NCI-H460 (cell line): Measurements from ENCODE around the gene TNNI2. TPM values are rescaled to one million over a fixed set of nuclear protein-coding genes. Genes with fewer than 3 reads are reported as not detected.

Experiments
- DNase-seq: peaks from one replicate; pipeline ENCODE4 v3.0.0-alpha.2; 2016; ENCODE audit warnings: low read depth; ENCODE audit errors: extremely low read depth
- total RNA-seq: library from RNA; depleted of rRNA; stranded (reverse); fragments of >200 nt; shearing (Covaris generic); gene quantifications from 2 replicates; pipeline ENCODE4 v1.2.3, GENCODE V29; 2014

Gene TNNI2
- total RNA-seq, 1 experiment from 2014 or later, result not detected

GRCh38 chr11:1820463-1821325, 18.1 kb upstream of the TNNI2 start:
- no peak for DNase-seq

DNA sequence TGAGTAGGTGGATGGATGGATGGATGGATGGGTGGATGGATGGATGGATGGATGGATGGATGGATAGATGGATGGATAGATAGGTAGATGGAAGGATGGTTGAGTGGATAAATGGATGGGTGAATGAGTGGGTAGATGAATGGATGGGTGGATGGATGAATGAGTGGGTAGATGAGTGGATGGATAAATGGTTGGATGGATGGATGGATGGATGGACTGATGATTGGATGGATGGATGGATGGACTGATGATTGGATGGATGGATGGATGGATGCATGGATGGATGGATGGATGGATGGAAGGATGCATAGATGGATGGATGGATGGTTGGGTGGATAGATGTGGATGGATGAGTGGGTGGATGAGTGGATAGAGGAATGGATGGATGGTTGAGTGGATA, 17.2 kb upstream of the TNNI2 start:
- DNase-seq, result no peak

GRCh38 chr11:1822648-1823375, 16.0 kb upstream of the TNNI2 start:
- no peak for DNase-seq

- no peak for DNase-seq
These were observed 15.2 kb upstream of the TNNI2 start for GRCh38 chr11:1823376-1824220.

DNA sequence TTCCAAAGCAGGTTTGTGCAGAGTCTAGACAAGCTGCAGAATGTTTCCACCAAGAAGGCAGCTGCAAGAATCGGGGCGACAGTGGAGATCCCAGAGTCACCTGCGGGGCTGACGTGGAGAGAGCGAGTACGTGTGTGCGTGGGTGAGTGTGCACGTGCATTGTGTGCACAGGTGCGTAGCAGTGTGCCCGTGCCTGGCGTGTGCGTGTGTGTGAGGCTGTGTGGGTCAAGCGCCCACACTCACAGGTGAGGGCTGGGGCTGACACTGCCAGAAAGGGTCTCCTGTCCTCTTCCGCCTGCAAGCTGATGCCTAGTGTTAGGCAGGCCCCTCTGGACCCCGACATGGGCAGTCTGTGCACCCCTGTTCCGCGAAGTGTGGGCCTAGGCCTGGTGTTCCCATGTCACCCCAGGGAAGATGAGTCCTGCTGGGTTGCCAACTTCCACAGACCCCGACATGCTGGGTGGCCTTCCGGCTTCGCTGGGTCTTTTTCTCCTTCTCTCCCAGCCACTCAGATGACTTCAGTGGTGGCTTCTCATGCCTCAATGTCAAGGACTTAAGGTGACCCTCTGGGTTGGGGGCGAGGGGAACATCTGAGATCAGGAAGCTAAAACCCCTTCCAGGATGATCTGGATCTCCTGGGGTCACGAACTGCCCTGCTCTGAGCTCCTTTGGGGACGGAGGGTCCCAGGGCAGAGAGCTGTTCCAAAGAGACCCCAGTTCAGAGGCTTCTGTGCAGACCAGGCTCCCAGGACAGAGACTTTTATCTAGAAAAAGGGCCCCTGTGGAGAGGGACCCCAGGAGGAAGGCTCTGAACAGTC, 14.4 kb upstream of the TNNI2 start:
- no peak for DNase-seq

DNA sequence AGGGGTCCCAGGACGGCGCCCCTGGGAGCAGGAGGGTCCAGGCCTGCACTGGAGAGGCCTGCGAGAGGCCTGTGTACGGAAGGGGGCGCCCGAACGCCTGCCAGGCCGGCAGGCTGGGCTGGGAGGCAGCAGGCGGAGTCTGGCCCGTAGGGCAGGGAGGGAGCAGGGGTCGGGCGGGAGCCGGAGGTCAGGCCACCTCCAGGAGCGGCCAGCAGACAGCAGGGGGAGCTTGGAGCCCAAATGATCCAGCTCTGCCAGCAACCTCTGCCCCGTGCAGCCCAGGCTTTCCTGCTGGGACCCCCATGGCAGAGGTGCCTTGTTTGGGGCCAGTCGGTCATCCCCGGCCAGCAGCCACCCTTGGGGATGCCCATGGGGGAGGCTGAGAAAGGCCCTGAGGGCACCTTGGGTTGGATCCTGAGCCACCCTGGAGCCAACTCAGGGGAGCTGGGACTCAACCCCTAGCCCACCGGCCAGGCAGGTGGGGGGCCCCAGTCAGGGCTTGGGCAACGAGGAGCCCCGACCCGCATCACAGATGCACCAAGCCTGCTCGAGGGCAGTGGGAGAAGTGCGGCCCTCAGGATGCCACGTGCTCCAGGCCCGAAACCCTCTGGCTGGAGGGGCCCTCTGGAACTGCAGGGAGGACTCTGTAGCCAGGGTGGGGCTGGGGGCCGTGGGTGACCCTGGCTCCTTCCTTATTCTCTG, 13.6 kb upstream of the TNNI2 start:
- peak; percentile 24 for DNase-seq

- DNase-seq, result no peak
These were observed 12.9 kb upstream of the TNNI2 start for GRCh38 chr11:1825785-1826451.

GRCh38 chr11:1826552-1827094, 12.2 kb upstream of the TNNI2 start:
- peak; percentile 26 for DNase-seq

- DNase-seq, result no peak
These were observed 11.5 kb upstream of the TNNI2 start for GRCh38 chr11:1827095-1827813.

GRCh38 chr11:1827931-1828330, 10.8 kb upstream of the TNNI2 start:
- DNase-seq, result no peak

- no peak for DNase-seq
These were observed 10.2 kb upstream of the TNNI2 start for GRCh38 chr11:1828542-1828941.

DNA sequence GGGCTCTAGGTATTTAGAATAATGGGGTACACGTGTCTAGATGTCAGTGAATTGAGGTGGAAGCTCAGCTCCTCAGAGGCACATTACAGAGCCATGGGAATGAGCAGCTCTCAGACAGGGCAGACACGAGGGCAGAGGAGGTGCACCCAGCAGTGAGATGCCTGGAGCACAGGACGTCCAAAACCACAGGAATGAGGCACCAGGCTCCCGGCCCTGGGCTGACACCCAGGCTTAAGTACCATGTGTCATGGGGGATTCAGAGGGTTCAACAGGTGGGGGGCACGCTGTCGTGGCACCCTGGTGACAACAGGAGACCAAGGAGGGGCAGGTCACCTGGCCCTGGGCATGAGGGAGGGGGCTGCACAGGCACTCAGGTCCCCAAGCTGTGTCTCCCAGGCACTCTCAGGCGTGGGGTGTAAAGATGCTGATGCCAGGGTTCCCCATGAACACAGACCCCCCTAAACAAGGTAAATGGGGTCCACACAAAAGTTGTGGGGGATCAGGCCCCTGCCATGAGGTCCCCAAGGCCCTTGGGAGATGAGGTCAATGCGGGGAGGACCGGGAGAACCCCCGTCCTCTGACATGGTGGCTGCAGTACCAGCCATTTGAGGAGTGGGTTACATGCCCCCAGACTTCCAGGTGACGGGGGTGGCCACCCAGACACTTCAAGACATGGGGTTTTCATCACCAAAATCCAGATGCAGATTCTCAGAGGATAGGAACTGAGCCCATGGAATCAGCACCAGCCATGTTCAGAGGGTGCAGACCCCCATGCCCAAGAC, 9.6 kb upstream of the TNNI2 start:
- DNase-seq, result no peak

DNA sequence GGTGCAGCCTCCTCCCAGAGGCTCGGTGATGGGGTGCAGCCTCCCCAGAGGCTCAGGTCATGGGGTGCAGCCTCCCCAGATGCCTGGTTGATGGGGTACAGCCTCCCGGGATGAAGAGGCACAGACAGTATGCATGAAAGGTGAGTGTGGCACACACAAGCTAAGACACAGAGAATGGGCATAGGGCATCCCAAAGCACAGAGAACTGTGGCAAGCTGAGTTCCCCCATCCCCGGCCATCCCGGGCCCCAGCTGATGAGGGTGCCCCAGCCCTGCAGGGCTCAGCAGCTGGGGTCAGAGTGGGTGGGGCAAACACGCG, 8.8 kb upstream of the TNNI2 start:
- no peak for DNase-seq

- no peak for DNase-seq
These were observed 8.2 kb upstream of the TNNI2 start for GRCh38 chr11:1830322-1831223.

DNA sequence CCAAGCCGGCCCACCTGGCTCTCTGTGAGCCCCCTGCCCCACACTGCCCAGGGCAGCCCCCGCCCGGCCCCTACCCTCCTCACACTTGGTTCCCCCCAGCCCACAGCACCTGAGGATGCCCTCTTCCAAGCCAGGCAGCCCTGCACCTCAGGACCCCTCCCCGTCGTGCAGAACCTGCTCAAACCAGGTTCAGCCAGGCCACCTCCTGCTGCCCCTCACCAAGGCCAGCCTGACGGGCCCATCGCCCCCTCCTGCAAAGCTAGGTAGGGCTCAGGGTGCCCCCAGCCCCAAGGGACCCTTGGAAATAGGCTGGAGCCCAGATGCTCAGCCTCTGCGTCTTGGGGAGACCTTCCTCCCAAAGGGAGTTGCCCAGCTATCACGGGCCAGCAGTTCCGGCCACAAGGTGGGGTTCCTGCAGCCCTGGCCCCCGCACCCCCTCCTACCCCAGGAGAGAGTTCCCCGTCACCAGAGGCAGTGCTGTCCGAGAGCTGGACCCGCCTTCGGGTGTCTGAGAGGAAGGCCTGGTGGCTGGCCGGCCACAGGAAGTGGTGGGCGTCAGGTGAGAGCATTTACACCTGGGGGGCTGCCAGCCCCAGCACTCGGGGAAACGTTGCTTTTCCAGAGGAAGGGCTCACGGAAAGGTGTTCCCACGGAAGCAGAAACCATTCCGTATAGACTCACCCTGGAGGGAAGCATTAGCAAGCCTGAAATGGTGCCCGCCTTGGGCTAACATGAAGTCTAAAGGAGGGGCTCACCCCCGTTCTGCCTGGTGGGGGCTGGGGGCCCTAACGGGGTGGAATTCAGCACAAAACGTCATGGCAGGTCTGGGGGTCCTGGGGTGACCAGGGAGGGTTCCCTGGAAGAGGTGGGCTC, 7.2 kb upstream of the TNNI2 start:
- no peak for DNase-seq
